WTC11 (cell line): Measurements from ENCODE around the gene LDAH. TPM values are rescaled to one million over a fixed set of nuclear protein-coding genes. Genes with fewer than 3 reads are reported as not detected.

Experiments used
- ATAC-seq: fragments of 200-7000 bp; cut with Tn5 transposase; 2 replicates; pipeline ENCODE4 v1.10.0; 2021; ENCODE audit warnings: mild to moderate bottlenecking, moderate library complexity
- CTCF ChIA-PET: fragments of 300-600 bp; sonication (Branson Sonifier 250); formaldehyde crosslinking; loops from one replicate; lab custom pipeline; 2021; ENCODE audit warnings: antibody characterized with exemption; lab: Charles Lee
- POLR2A ChIA-PET: fragments of 350-600 bp; sonication (Branson Sonifier 250); formaldehyde crosslinking; loops from one replicate; lab custom pipeline; 2021; ENCODE audit warnings: antibody characterized with exemption; lab: Charles Lee
- DNase-seq: peaks from one replicate; pipeline ENCODE4 v3.0.0; 2021; ENCODE audit warnings: low spot score
- H3K27ac Mint-ChIP-seq: 2 replicates; pipeline ENCODE4 v1.8.0; 2021; ENCODE audit warnings: mixed read lengths
- H3K27me3 Mint-ChIP-seq: 2 replicates; pipeline ENCODE4 v1.8.0; 2021; ENCODE audit warnings: low read depth, mild to moderate bottlenecking, moderate library complexity, mixed read lengths
- H3K36me3 Mint-ChIP-seq: 2 replicates; pipeline ENCODE4 v1.8.0; 2021; ENCODE audit warnings: mixed read lengths
- H3K4me1 Mint-ChIP-seq: 2 replicates; pipeline ENCODE4 v1.8.0; 2022; ENCODE audit warnings: mixed read lengths
- H3K4me3 Mint-ChIP-seq: 2 replicates; pipeline ENCODE4 v1.8.0; 2021; ENCODE audit warnings: mild to moderate bottlenecking, moderate library complexity, mixed read lengths
- H3K9me3 Mint-ChIP-seq: 2 replicates; pipeline ENCODE4 v1.8.0; 2021; ENCODE audit warnings: mixed read lengths
- ELF4 ChIP-seq: sonication (generic); formaldehyde crosslinking; IDR thresholded peaks from 2 replicates; pipeline ENCODE4 v1.8.1; 2022; ENCODE audit warnings: low read depth, mild to moderate bottlenecking, moderate library complexity, missing genetic modification reagents
- FOXJ3 ChIP-seq: sonication (generic); formaldehyde crosslinking; IDR thresholded peaks from 2 replicates; pipeline ENCODE4 v1.9.0; 2021; ENCODE audit warnings: missing genetic modification reagents, mild to moderate bottlenecking, borderline replicate concordance
- FOXK1 ChIP-seq: sonication (generic); formaldehyde crosslinking; IDR thresholded peaks from 2 replicates; pipeline ENCODE4 v1.8.0; 2022; ENCODE audit warnings: mild to moderate bottlenecking, moderate library complexity, missing genetic modification reagents
- GTF2I ChIP-seq: fragments of 250-450 bp; sonication (Bioruptor Pico); conservative IDR thresholded peaks from 2 replicates; pipeline ENCODE4 v1.4.0; 2021; ENCODE audit warnings: mild to moderate bottlenecking
- NFE2L1 ChIP-seq: sonication (generic); formaldehyde crosslinking; IDR thresholded peaks from 2 replicates; pipeline ENCODE4 v1.8.1; 2023; ENCODE audit warnings: missing genetic modification reagents
- NFYB ChIP-seq: sonication (generic); formaldehyde crosslinking; conservative IDR thresholded peaks from 2 replicates; pipeline ENCODE4 v1.8.0; 2022; ENCODE audit warnings: low read depth, missing genetic modification reagents
- NR3C1 ChIP-seq: sonication (generic); formaldehyde crosslinking; conservative IDR thresholded peaks from 2 replicates; pipeline ENCODE4 v1.8.1; 2023; ENCODE audit warnings: low read depth, mild to moderate bottlenecking, missing genetic modification reagents
- ZNF219 ChIP-seq: sonication (generic); formaldehyde crosslinking; IDR thresholded peaks from 2 replicates; pipeline ENCODE4 v1.8.0; 2023; ENCODE audit warnings: missing genetic modification reagents, mild to moderate bottlenecking, borderline replicate concordance
- ZNF396 ChIP-seq: fragments of 250-450 bp; sonication (Bioruptor Pico); IDR thresholded peaks from 2 replicates; pipeline ENCODE4 v1.8.0; 2021; ENCODE audit warnings: mild to moderate bottlenecking, moderate library complexity, borderline replicate concordance
- total RNA-seq: library from RNA; stranded (reverse); gene quantifications from 3 replicates; pipeline ENCODE4 v1.2.3, GENCODE V29; 2021
- TF ChIP-seq, protein P1 (sequence below): sonication (generic); formaldehyde crosslinking; IDR thresholded peaks from 2 replicates; pipeline ENCODE4 v1.8.1; 2023; ENCODE audit warnings: mild to moderate bottlenecking, moderate library complexity, missing genetic modification reagents
- TF ChIP-seq, protein P2 (sequence below): sonication (generic); formaldehyde crosslinking; IDR thresholded peaks from 2 replicates; pipeline ENCODE4 v1.8.0; 2023; ENCODE audit warnings: missing genetic modification reagents
- TF ChIP-seq, protein P3 (sequence below): fragments of 250-450 bp; sonication (Bioruptor Pico); IDR thresholded peaks from 2 replicates; pipeline ENCODE4 v1.9.0; 2021; ENCODE audit warnings: mild to moderate bottlenecking
- TF ChIP-seq, protein P4 (sequence below): fragments of 250-450 bp; sonication (Bioruptor Pico); IDR thresholded peaks from 2 replicates; pipeline ENCODE4 v1.8.0; 2021; ENCODE audit warnings: mild to moderate bottlenecking
- TF ChIP-seq, protein P5 (sequence below): sonication (generic); formaldehyde crosslinking; IDR thresholded peaks from 2 replicates; pipeline ENCODE4 v1.8.0; 2022; ENCODE audit warnings: mild to moderate bottlenecking, missing genetic modification reagents
- TF ChIP-seq, protein P6 (sequence below): sonication (generic); formaldehyde crosslinking; IDR thresholded peaks from 2 replicates; pipeline ENCODE4 v1.8.0; 2022; ENCODE audit warnings: missing genetic modification reagents

The LDAH gene
- total RNA-seq, 1 experiment from 2014 or later = 20.5 TPM

DNA sequence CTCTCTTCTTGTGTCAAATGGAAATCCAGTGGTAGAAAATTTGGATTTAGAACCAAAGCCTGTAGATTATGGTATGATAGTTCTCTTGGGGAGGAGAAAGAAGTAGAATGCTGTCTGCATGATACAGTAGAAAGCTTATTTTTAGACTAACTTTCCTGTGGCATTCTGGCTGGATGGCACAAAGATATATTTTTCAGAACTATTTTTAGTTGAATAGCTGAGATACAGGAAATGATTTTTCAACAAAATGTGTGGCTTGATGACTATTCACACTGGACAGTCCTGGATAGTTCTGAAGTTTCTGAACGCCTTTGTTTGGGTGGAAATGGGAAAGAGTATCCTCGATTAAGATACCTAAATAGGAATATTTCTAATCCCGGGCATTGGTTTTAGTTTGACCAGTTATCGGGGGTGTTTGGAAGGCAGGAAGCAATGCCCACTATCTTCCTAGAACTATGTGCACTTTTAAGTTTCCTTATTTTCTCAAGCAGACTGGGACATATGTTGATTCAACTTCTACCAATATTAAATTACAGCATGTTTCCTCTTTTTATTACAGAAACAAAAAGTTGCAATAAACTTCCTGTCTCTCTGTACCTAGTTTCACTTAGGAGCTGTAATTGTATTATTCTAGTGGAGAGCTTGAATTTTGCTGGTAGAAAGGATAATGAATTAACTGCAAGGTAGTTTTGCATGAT, 123.8 kb downstream of the LDAH start:
- Mint-ChIP-seq H3K9me3 (no peaks in the 10 kb centered on the region), H3K4me3 (no peak overlapping the region), H3K4me1 (peaks cover 4% of the 10 kb centered on the region; the same call in 1 of the 2 replicates), H3K36me3 (no peaks in the 10 kb centered on the region), H3K27ac (no peak overlapping the region), H3K27me3 (no peaks in the 10 kb centered on the region)
- no peak for ATAC-seq
- POLR2A ChIA-PET = no interaction called here
- DNase-seq = no peak
- TF ChIP-seq, protein P1, sequence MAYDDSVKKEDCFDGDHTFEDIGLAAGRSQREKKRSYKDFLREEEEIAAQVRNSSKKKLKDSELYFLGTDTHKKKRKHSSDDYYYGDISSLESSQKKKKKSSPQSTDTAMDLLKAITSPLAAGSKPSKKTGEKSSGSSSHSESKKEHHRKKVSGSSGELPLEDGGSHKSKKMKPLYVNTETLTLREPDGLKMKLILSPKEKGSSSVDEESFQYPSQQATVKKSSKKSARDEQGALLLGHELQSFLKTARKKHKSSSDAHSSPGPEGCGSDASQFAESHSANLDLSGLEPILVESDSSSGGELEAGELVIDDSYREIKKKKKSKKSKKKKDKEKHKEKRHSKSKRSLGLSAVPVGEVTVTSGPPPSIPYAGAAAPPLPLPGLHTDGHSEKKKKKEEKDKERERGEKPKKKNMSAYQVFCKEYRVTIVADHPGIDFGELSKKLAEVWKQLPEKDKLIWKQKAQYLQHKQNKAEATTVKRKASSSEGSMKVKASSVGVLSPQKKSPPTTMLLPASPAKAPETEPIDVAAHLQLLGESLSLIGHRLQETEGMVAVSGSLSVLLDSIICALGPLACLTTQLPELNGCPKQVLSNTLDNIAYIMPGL (CRISPR knock-in tag) = no peak
- TF ChIP-seq FOXK1 (CRISPR knock-in tag) (no peak), ELF4 (CRISPR knock-in tag) (no peak), NFYB (CRISPR knock-in tag) (no peak), FOXJ3 (CRISPR knock-in tag) (no peak), ZNF396 (CRISPR knock-in tag) (no peak), GTF2I (no peak), NR3C1 (CRISPR knock-in tag) (no peak), NFE2L1 (CRISPR knock-in tag) (no peak), ZNF219 (no peak)
- TF ChIP-seq, protein P2, sequence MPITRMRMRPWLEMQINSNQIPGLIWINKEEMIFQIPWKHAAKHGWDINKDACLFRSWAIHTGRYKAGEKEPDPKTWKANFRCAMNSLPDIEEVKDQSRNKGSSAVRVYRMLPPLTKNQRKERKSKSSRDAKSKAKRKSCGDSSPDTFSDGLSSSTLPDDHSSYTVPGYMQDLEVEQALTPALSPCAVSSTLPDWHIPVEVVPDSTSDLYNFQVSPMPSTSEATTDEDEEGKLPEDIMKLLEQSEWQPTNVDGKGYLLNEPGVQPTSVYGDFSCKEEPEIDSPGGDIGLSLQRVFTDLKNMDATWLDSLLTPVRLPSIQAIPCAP (CRISPR knock-in tag) = no peak
- TF ChIP-seq, protein P3, sequence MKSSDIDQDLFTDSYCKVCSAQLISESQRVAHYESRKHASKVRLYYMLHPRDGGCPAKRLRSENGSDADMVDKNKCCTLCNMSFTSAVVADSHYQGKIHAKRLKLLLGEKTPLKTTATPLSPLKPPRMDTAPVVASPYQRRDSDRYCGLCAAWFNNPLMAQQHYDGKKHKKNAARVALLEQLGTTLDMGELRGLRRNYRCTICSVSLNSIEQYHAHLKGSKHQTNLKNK (CRISPR knock-in tag) = no peak
- TF ChIP-seq, protein P4, sequence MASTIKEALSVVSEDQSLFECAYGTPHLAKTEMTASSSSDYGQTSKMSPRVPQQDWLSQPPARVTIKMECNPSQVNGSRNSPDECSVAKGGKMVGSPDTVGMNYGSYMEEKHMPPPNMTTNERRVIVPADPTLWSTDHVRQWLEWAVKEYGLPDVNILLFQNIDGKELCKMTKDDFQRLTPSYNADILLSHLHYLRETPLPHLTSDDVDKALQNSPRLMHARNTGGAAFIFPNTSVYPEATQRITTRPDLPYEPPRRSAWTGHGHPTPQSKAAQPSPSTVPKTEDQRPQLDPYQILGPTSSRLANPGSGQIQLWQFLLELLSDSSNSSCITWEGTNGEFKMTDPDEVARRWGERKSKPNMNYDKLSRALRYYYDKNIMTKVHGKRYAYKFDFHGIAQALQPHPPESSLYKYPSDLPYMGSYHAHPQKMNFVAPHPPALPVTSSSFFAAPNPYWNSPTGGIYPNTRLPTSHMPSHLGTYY = no peak
- TF ChIP-seq, protein P5, sequence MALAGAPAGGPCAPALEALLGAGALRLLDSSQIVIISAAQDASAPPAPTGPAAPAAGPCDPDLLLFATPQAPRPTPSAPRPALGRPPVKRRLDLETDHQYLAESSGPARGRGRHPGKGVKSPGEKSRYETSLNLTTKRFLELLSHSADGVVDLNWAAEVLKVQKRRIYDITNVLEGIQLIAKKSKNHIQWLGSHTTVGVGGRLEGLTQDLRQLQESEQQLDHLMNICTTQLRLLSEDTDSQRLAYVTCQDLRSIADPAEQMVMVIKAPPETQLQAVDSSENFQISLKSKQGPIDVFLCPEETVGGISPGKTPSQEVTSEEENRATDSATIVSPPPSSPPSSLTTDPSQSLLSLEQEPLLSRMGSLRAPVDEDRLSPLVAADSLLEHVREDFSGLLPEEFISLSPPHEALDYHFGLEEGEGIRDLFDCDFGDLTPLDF (CRISPR knock-in tag) = no peak
- TF ChIP-seq, protein P6, sequence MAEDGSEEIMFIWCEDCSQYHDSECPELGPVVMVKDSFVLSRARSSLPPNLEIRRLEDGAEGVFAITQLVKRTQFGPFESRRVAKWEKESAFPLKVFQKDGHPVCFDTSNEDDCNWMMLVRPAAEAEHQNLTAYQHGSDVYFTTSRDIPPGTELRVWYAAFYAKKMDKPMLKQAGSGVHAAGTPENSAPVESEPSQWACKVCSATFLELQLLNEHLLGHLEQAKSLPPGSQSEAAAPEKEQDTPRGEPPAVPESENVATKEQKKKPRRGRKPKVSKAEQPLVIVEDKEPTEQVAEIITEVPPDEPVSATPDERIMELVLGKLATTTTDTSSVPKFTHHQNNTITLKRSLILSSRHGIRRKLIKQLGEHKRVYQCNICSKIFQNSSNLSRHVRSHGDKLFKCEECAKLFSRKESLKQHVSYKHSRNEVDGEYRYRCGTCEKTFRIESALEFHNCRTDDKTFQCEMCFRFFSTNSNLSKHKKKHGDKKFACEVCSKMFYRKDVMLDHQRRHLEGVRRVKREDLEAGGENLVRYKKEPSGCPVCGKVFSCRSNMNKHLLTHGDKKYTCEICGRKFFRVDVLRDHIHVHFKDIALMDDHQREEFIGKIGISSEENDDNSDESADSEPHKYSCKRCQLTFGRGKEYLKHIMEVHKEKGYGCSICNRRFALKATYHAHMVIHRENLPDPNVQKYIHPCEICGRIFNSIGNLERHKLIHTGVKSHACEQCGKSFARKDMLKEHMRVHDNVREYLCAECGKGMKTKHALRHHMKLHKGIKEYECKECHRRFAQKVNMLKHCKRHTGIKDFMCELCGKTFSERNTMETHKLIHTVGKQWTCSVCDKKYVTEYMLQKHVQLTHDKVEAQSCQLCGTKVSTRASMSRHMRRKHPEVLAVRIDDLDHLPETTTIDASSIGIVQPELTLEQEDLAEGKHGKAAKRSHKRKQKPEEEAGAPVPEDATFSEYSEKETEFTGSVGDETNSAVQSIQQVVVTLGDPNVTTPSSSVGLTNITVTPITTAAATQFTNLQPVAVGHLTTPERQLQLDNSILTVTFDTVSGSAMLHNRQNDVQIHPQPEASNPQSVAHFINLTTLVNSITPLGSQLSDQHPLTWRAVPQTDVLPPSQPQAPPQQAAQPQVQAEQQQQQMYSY (CRISPR knock-in tag) = no peak
- CTCF ChIA-PET = interaction anchor here (1.9 kb wide), 1 partner anchor 37 kb away, joined by 5 read pairs; no protein-coding TSS in a partner anchor
